ENCODE data around the gene GATB.

DNA sequence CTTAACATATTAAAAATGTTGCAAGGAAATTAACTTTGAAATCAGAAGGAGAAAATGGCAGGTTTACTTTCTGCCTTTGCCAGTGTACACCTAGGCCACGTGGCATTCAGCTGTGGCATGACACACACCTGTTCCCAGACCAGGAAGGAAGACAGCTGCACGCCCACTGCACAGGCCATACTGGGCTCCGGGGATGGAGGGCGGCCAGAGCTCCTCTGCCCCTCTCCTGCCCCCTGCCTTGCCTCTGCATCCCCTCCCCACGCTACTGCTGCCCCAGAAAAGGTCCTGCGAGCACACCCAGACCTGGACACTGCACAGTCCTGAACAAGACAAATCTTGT, 68.4 kb downstream of the GATB start:
- TF ChIP-seq EZH2 (IDR thresholded peaks at IDR 0.05) (no peak), POLR2AphosphoS5 (IDR thresholded peaks at IDR 0.05; ENCODE audit: borderline replicate concordance, low read depth, low read length) (no peak)
